ENCODE data around the gene ORM2.

Gene ORM2

DNA sequence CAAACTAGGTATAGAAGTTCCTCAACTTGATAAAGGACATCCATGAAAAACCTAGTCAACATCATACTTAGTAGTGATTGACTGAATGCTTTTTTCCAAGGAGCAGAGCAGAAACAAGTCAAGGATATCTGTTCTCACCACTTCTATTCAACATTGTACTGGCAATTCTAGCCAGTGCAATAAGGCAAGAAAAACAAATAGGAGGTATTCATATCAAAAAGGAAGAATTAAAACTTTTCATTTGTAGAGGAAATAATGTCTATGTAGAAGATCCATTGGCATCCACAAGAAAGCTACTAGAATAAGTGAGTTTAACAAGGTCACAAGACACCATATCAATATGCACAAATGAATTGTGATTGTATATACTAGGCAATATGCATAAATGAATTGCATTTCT lies 35.0 kb upstream of the ORM2 start:
- DNase-seq (ENCODE audit: low read depth, low spot score) = no peak

DNA sequence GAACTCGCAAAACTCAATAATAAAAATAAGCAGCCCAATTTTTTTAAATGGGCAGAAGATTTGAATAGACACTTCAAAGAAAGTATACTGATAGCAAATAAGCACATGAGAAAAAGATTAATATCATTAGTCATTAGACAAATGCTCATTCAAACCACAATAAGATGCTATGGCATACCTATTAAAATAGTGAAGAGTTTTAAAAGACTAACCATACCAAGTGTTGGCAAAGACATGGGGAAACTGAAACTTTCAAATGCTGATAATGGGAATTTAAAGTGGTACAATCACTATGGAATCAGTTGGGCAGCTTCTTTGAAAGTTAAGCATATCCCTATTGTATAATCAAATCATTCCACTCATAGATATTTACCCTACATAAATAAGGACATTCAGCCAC lies 33.3 kb upstream of the ORM2 start:
- DNase-seq (ENCODE audit: low read depth, low spot score) = no peak

DNA sequence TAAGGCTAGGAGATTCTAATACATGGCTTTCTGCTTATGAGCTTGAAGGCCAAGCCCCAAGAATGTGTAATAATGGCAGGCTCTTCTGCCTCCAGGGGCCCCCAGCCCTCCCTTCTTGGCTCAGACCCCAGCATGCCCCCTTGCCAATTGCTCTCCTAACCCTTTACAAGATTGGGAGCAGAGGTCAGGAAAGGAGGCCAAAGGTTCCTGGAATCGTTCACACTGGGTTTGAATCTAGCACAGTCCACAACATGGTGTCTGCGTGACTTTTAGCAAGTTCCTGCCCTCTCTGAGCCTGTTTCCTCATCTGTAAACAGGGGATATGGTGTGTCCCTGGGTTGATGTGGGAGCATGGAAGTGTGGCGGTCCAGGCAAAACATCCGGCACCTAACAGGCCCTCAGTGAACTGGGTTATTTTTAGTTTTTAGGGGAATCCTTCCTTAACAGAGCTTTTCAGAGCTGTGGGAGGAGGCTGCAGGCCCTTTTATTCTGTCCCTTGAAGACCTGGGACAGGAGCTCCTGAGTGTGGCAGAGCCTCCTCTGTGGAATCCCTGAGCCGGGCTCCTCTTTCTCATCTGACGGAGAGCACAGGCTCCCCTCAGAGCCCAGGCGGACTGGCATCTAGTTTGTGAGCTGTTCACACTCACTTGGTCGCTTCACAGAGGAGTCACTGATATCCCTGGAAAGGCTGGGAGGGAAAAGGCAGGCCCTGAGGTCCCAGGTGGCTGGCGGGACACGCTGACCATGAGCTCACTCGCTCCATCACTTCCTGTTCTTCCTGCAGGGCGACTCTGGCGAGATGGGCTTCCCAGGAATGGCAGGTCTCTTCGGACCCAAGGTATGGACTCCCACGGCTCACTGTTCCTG lies 30.1 kb upstream of the ORM2 start:
- DNase-seq (ENCODE audit: low read depth, low spot score) = no peak

DNA sequence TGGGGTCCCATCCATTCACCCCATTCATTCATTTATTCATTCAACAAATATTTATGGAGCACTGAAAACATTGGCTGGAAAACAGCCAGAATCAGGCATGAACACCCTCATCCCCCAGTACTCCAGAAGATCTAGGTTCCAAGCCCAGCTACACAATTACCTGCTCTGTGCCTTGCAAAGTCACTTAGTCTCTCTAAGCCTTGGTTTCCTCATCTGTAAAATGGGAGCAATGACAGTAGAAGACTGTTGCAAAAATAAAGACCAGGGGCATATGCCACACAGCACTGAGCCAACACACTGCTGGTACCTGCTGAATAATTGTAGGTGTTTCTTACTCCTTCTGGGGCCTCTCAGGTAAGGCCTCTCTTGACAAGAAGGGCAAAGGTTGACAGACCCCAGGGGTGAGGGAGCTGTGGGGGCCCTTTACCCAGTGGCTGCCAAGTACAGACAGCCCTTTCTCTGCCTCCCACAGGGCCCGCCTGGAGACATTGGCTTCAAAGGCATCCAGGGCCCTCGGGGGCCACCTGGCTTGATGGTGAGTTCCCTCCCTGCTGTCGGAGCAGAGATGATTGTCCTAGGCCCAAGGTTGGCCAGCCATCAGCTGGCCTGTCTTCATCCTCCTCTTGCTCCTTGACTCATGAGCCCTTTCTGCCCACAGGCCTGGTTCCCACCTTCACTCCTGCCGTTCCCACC lies 29.4 kb upstream of the ORM2 start:
- DNase-seq (ENCODE audit: low read depth, low spot score) = no peak

DNA sequence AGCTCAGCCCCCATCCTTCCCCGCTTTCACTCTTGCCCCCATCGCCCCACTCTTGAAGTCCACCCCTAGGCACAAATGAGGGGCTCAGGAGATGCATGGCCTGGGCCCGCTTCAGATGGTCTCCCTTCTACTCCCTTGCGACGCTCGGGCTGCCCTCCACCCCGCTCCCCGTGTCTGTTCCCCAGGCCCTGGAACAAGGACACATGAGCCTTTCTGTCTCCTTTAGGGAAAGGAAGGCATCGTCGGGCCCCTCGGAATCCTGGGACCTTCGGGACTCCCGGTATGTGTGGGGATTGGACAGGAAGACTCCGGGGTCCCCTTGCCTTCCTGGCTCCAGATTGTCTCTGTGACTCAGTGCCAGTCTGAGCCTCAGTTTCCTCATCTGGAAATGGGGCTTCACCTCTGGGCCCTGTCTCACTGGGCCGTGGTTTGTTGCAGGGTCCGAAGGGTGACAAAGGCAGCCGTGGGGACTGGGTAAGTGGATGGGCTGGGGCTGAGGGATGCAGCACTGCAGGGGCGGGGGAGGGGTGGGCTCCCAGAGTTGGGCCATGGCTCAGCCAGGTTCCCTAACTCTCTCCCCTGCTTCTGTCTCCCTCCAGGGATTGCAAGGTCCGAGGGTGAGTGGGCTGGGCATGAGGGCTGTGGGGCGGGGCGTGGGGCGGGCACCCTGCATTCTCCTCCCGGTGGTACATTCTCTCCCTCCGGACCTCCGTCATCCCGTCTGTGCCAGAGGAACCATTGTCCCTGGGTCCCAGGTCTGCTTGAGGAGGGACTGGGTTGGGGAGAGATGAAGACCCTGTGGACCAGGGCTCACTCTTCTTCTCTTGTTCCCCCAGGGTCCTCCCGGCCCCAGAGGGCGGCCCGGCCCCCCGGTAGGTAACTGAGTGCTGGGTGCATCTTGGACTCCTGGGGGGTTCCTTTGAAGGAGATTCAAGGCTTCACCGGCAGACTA lies 28.5 kb upstream of the ORM2 start:
- no peak for DNase-seq (ENCODE audit: low read depth, low spot score)

DNA sequence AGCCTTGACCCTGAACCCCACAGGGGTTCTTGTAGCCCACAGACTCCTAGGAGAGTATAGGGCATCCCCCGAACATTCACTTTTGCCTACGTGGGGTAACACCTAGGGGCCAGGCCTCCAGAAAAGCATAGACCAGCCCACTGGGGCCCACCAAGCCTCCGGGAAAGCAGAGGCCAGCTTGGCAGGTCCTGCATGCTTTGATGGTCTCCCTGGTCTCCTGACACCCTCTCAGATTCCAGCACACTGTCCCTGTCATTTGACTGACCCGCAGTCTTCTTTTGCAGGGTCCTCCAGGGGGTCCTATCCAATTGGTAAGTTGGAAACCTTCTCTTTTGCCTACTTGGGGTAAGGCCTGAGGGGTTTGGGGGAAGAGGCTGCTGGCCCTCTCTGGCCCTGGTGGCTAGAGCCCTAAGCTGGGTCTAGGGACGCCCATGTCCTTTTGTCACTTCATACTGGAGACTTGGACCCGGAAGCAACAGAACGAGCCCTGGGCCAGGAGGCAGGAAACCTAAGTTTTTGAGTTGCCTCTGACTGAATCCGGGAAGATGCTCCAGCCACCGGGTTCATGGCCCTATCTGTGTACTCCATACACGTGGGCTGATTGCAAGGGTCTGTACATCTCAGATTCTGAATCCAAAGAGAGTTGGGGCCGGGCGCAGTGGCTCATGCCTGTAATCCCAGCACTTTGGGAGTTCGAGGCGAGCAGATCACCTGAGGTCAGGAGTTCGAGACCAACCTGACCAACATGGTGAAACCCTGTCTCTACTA lies 27.7 kb upstream of the ORM2 start:
- DNase-seq (ENCODE audit: low read depth, low spot score) = no peak

DNA sequence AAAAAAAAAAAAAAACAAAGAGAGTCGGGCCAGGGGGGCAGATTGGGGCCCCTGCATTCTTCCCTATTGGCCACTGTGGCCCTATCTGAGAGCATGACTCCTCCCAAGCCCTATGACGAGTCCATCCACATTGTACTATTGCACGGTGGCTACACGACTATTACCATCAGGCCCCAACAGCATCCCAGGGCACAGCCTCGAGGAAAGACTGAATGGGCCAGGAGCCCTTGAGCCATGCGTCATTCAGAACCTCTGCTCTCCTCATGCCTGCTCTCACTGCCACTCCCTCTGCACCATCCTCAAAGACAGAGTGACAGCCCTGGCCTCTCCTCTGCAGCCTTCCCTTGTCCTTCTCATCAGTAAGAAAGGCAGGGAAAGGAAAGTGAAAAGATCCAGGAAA lies 26.9 kb upstream of the ORM2 start:
- DNase-seq (ENCODE audit: low read depth, low spot score) = no peak

DNA sequence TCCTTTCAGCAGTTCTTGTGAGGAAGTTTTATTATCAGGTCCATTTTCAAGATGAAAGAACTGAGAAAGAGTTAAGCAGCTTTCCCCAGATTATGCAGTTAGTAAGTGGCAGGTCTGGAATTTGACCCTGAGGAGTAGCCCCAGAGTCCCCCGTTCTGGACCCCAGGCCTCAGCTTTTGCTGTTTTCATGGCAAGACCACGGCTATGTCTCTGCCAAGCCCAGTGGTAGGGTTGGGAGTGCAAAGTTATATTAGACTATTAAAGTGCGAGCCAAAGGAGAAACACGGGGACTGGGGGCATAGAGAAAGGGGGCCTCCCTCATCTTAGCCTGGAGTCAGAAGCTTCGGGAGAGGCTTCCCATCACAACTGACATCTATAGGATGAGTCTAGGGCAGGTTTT lies 26.1 kb upstream of the ORM2 start:
- no peak for DNase-seq (ENCODE audit: low read depth, low spot score)

DNA sequence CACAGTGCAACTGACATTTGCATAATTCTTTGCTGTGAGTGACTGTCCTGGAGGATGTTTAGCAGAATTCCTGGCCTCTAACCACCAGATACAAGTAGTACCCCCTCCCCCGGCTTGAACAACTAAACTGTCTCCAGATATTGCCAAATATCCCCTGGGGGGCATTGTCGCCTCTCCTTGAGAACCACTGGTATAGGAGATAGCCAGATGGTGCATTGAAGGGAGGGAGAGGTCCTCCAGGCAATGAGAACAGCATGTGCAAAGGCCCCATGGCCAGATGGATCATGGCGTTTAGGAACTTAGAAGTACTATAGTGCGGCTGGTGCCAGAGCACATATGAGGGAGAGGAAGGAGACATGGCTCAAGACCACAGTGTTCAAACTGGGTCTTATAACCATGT lies 25.7 kb upstream of the ORM2 start:
- DNase-seq (ENCODE audit: low read depth, low spot score) = no peak

DNA sequence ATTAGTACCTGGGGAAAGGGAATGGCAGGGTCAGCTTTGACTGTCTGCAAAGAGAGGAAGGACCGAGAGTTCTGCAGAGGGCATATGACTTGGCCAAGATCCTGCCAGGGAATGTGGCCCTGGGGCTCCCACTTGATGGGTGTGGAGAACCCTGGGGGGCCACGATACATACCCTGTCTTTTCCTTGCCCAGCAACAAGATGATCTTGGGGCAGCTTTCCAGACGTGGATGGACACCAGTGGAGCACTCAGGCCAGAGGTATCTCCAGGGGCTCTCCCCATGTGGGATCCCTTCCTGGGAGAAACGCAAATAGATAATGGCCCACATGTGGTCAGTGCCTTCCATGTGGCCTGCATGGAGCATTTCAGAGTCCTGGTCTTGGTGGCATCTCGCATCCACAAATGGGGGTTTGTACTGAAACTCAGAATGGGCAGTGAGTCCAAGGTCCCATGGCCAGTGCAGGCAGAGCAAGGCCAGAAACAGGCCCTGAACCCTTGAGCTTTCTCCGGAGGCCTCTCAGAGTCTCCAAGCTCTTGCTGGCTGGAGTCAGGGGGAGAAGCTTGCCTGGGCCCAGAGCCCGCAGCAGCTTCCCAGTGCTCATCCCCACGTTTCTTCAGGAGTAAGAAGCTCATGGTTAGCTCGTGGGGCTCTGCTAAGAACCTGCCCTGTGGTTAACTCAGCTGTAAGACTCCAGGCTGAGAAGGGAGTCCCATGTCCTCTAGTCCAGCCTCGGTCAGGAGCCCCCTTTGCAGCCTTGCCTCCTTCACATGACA lies 25.1 kb upstream of the ORM2 start:
- DNase-seq (ENCODE audit: low read depth, low spot score) = no peak

DNA sequence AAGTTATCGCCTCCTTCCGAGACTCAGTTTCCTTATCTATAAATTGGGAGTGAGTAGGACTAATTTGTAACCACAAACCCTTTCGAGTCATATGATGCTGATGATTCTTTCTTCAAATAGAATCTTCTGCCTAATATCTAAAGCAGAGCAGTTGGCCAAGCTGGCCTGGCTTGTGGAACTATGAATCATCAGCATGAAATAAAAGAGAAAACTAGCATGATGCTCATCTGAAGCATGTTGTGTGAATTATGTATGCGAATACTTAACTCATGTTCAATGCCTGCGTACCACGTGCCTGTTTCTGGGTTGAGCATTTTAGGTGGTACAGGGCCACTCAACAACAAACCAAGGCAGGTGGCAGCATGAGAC lies 21.8 kb upstream of the ORM2 start:
- no peak for DNase-seq (ENCODE audit: low read depth, low spot score)

DNA sequence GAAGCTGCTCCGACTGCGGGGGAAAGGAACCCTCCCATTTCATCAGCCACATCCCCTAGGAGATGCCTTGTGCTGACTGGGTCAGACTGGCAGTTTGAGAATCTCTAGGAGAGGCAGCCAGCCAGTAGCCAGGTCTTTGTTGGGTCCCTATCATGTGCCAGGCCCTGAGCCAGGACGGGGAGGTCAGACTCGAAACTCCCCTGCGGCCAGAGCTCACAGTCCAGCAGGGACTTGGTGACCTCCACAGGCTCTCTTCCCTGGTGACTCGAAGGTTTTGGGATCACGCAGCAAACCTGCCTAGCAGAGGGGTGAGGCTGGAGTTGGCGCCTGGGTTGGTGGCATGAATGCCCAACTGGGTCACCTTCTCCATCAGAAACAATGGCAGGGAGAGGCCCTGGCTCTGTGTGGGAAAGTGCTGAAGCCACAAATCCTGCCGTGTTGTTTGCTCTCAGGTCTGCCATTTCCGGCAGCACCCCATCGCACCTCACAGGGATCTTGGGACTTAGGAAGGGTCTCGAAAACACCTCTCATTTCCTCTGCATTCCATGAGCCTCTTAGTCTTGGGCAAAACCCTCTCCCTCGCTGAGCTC lies 21.2 kb upstream of the ORM2 start:
- no peak for DNase-seq (ENCODE audit: low read depth, low spot score)

DNA sequence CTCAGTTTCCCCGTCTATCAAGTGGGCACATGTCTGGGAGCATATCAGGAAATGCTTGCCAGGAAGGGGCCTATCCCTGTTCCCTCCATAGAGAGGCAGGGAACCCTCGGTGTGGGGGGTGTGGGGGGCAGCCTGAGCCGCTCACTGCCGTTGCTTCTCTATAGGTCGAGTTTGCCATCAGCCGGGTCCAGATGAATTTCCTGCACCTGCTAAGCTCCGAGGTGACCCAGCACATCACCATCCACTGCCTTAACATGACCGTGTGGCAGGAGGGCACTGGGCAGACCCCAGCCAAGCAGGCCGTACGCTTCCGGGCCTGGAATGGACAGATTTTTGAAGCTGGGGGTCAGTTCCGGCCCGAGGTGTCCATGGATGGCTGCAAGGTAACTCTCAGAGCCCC lies 20.6 kb upstream of the ORM2 start:
- DNase-seq (ENCODE audit: low read depth, low spot score) = no peak

DNA sequence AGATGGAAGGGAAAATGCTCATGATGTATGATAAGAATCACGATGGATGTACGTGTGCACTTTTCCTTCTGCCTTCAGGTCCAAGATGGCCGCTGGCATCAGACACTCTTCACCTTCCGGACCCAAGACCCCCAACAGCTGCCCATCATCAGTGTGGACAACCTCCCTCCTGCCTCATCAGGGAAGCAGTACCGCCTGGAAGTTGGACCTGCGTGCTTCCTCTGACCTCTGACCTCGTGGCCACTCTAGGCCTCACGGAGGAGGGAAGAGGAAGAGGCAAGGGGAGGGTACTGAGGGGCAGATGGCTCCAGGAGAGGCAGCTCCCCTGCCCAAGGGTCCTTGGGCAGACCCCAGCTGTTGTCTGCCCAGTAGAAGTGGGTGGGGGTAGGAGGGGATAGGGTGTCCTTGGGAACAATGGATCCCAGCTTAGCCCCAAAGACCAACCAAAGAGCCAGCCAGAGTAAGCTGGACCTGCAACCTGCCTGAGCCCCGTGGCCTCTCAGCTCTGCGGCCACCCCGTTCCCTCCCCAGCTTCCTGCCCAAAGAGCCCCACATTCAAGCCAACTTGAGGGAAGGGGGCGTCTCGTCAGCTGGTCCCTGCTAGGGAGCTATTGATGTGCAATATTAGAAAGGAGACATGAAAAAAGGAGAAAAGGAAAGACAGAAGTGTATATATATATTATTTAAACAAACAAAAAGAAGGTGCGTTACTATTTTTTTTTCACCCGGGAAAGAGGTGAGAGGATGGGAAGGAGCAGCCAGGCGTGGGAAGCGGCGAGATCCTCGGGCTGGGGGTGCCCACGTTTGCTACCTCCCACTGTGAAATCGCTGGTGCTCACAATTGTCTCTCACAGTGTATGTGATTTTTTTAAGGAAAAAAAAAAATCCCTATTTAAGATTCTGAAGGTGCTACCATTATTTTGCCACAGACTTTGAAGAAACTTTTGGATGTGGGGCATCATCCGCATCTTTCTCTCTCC lies 18.9 kb upstream of the ORM2 start:
- DNase-seq (ENCODE audit: low read depth, low spot score) = no peak

DNA sequence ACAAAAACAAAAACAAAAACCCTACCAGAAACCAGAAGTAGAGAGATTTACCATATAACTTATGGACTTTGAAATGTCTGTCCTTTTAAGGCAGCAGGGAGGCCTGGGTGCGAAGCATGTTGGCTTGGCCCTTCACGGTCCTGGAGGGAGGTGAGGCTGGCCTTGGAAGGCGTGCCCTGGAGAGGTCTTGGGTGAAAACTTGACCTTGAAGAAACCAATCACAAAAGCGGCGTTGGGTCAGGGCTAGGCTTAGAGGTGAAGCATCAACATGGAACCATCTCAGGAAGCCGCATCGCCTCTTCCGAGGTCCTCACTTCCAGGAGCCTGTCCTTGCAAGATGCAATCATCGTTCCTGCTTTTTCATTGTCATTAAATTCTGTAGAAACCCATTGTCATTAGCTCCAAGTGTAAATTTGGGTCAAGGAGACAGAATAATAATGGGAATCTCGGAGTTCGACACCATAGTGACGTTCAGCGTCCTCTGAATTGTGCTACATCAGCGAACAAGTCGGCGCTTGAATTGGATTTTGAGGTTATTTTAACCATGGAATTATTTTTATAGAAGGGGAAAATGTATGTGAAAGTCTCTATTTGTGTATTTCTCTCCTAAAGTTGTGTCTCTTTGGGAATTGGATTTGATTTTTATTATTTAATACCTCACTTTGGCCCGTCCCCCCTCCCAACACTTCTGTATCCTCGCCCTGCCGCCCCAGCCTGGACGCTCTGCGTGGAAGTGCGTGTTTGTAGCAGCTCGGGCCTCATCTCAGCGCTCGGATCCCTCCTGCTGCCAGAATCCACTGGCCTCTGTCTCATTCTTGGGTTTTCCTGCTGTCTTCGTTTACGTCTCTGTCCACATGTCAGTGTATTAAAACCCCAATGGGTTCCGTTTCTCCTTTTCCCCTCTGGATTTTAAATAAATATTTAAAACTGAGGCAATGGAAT lies 17.8 kb upstream of the ORM2 start:
- no peak for DNase-seq (ENCODE audit: low read depth, low spot score)

DNA sequence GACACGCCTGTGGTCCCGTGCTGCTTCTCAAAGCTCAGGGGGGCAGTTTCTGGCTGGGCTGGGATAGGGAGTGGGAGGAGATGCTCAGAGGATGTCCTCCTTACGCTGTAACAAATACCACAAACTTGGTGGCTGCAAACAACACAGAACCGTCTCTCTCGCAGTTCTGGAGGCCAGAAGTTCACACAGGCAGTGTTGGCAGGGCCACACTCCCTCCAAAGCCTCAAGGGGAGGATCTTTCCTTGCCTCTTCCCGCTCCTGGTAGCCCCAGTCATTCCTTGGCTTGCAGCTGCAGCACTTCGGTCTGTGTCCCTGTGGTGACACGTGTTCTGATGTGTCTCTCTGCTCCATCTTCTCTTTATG lies 17.2 kb upstream of the ORM2 start:
- no peak for DNase-seq (ENCODE audit: low read depth, low spot score)

DNA sequence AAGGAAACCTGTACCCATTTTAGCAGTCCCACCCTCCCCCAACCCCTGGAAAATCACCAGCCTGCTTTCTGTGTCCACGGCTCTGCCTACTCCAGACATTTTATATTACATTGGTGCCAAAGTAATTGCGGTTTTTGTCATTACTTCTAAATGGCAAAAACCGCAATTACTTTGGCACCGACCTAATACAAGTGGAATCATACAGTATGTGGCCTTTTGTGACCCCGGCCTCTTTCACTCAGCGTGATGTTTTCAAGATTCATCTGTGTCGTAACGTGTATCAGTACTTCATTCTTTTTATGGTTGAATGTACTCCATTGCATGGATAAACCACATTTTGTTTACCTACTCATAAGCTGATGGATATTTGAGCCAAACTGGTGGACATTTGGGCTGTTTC lies 16.5 kb upstream of the ORM2 start:
- DNase-seq (ENCODE audit: low read depth, low spot score) = no peak

DNA sequence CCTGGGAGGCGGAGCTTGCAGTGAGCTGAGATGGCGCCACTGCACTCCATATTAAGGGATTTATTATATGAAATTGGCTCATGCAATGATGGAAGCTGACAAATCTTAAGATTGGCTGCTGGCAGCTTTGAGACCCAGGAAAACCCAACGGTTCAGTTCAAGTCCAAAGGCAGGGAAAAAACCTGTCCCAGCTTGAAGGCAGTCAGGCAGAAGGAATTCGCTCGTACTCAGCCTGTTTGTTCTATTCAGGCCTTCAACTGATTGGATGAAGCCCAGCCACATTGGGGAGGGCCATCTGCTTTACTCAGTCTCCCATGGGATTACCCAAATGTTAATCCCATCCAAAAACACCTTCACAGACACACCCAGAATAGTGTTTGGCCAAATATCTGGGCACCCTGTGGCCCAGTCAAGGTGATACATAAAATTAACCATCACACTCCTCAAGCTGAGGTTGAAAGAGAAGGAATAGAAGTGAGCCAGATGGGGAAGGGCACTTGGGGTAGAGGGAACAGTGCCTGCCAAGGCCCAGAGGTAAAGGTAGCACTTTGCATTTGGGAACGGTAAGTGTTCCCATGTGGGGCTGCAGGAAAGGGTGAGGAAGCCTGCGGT lies 15.3 kb upstream of the ORM2 start:
- no peak for DNase-seq (ENCODE audit: low read depth, low spot score)
